ENCODE results near the gene DLEC1. TPM values are rescaled to one million over a fixed set of nuclear protein-coding genes. Genes with fewer than 3 reads are reported as not detected.
"Not testable (repeated sequence)": the region's sequence is repeated elsewhere in the genome, so short reads cannot be mapped to it uniquely, and the experiment has no call there.

DLEC1 gene
- polyA plus RNA-seq, 1 donor: 0.59 TPM

- no peak for DNase-seq (ENCODE audit: low read depth)
These were observed 113.6 kb downstream of the DLEC1 start for GRCh38 chr3:38152609-38153008.

- DNase-seq (ENCODE audit: low read depth): no peak
These were observed 114.2 kb downstream of the DLEC1 start for GRCh38 chr3:38153221-38153620.

DNA sequence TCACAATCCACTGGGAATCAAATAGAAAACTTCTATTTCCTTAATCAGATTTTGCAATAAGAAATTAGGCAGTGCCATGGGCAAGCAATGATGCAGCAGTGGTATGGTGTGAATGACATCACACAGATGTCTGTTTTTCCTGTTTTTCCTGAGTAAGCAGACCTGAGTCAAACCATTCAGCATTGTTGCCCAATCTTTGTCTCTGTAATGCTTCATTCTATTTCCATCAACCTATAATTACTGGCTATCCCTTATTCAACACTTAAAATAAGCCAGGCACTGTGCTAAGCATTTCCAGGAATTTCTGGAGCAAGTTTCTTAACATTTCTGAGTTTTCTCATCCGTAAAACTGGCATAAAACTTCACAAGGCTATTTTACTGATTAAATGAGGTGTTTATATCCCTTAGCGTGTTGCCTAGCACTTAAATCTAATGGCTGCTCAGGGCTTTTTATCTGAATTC is 115.1 kb downstream of the DLEC1 start:
- no peak for DNase-seq (ENCODE audit: low read depth)

DNA sequence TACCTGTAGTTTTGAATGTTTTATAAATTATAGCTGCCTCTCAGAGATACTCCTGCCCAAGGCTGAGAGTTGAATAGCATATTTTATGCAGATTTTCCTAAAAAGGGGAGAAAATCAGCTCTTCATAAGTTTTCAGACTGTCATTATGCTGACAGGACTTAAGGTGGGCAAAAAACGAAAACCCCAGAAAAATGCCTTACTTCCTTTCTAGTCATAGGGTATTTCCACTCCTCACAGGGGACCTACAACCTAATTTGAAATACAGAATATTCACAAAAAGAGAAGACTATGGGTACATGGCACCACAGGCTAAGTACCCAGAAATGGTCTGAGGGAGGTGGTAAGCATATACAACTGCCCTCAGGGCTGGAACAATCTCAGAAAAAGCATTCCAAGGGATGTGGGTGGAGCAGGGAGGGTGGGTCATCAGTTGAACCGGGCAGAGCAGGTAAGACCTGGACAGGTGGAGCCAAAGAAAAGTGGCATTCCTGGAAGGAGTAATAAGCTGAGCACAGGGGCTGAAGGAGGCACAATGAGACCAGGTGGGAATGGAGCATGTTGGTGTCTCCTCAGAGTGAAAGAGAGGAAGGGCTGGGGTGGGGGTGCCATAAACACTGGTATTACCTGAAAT is 115.7 kb downstream of the DLEC1 start:
- DNase-seq (ENCODE audit: low read depth): no peak

- no peak for DNase-seq (ENCODE audit: low read depth)
These were observed 116.8 kb downstream of the DLEC1 start for GRCh38 chr3:38155825-38156224.

- DNase-seq (ENCODE audit: low read depth): no peak
These were observed 118.1 kb downstream of the DLEC1 start for GRCh38 chr3:38157117-38157516.

GRCh38 chr3:38157595-38157994 is 118.6 kb downstream of the DLEC1 start:
- DNase-seq (ENCODE audit: low read depth): no peak

DNA sequence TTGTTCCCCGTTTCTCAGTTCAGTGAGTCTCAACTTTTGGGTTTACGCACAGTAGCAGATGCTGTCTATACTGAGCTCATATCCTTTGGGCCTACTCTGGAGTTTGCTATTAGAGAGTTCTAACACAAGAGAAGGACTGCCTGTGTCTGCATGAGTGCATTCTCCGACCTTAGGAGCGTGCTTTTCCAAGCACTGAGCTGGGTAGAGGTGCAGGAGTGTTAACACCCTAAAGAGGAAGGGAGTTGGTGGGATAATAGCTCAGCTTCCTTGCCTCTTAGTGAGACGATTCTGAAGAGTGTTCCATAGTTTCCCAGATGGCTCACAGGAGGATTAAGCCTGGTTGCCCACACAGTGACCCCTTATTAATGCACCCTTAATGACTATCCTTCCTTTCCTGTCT is 119.5 kb downstream of the DLEC1 start:
- no peak for DNase-seq (ENCODE audit: low read depth)

DNA sequence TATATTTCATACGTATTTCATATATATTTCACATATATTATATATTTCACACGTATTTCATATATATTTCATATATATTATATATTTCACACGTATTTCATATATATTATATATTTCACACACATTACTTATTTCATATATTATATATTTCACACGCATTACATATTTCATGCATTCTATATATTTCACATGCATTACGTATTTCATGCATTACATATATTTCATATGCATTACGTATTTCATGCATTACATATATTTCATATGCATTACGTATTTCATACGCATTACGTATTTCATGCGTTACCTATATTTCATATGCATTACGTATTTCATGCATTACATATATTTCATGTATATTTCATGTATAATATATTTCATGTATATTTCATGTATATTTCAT is 121.7 kb downstream of the DLEC1 start:
- DNase-seq (ENCODE audit: low read depth): not testable (repeated sequence)

DNA sequence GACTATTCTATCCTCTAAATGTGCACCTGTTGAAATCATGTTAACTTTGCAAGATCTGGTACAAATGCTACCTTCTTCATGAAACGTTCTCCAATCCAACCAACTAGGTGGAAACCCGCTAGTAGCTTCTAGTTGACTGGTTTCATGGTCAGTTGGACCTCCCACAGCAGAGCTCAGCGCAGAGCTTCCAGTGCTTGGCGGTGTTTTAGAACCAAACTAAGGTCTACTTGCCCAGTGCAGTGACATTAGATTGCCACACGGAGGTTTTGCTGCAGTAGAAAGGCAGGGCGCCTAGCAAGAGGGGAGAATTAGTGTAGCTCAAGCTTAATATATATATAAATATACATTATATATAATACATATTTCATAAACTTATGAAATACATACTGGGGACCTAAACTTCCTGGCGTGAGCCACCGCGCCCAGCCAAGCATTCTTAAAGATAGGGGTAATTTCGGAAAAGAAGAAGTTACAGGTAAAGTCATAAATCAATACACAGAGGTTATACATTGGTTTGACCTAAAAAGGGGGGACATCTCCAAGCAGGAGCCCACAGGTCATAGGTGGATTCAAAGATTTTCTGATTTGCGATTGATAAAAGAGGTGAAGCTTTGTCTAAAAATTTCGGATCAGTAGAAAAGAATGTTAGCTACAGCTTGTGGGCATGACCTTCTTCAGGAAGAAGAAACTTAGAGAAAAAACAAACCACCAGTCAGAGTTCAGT is 124.3 kb downstream of the DLEC1 start:
- no peak for DNase-seq (ENCODE audit: low read depth)

- DNase-seq (ENCODE audit: low read depth): no peak
These were observed 125.0 kb downstream of the DLEC1 start for GRCh38 chr3:38163841-38164642.

DNA sequence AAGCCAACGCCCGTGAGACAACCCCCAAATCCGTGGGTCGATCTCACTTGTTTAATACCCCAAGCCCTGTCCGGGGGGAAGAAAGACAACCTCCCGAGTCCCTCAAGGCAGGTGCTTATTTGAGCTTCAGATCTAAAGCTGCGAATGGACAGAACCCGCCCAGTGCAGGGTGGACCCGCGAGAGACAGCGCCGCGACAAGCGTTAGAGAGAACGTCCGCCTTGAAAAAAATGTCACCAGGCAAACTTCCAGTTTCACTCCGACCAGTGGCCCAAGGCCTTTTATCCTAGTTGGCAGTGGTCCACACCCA is 125.6 kb downstream of the DLEC1 start:
- no peak for DNase-seq (ENCODE audit: low read depth)

GRCh38 chr3:38164952-38165721 is 126.1 kb downstream of the DLEC1 start, which contains the start of gene OXSR1:
OXSR1 (plus strand) TSS chr3:38165537; CDS start chr3:38165877, 340 bp downstream.
- peak; percentile 100 for DNase-seq (ENCODE audit: low read depth)

DNA sequence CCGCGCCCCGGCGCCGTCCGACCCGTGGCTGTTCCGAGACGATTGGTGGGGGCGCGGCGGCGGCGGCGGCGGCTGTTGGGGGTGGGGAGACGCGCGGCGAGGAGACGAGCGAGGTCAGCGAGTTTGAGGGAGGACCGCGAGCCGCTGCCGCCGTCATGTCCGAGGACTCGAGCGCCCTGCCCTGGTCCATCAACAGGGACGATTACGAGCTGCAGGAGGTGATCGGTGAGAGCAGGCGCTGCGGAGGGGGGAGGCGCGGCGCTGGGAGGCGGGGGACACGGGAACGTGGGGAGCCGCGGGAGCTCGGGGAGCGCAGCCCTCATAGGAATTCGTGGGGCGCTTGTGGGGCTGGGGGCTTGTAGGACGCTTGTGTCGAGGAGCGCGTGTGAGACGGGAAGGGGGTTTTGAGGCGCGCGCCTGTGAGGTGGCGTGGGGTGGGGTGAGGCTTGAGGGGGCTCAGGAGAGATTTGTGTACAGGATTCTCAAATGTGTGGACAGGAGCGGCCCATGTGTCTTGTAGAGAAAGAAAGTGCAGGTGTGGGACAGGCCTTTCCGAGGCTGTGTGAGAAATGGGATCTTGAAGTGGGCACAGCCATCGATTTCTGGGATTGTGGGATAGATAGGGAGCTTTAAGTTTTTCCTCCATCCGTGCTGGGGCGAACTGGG is 126.8 kb downstream of the DLEC1 start:
- no peak for DNase-seq (ENCODE audit: low read depth)

- no peak for DNase-seq (ENCODE audit: low read depth)
These were observed 128.6 kb downstream of the DLEC1 start for GRCh38 chr3:38167591-38167990.

GRCh38 chr3:38168151-38169026 is 129.4 kb downstream of the DLEC1 start:
- DNase-seq (ENCODE audit: low read depth): no peak

GRCh38 chr3:38169027-38169317 is 130.0 kb downstream of the DLEC1 start:
- no peak for DNase-seq (ENCODE audit: low read depth)

DNA sequence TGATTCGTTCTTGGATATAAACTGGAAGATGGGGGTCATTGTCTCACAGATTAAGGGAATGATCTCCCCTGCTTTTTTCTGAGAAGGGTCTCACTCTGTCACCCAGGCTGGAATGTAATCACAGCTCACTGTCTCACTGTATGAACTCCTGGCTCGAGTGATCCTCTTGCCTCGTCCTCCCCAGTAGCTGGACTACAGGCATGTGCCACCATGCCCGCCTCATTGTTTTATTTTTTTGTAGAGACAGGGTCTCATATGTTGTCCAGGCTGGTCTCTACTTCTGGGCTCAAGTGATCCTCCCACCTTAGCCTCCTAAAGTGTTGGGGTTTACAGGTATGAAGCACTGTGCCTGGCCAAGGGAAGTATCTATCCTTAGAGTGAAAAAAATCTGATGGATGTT is 131.7 kb downstream of the DLEC1 start:
- no peak for DNase-seq (ENCODE audit: low read depth)

GRCh38 chr3:38171622-38172021 is 132.6 kb downstream of the DLEC1 start:
- no peak for DNase-seq (ENCODE audit: low read depth)

All from forelimb muscle (tissue), 1 donor.